ENCODE results near the gene MICALL2.
A peak's percentile ranks its signal among the peaks of the same experiment; 100 is the strongest.

MICALL2 gene

GRCh38 chr7:1433128-1433920 lies 25.9 kb downstream of the MICALL2 start:
- no peak overlapping the region for H3K4me3 ChIP-seq
- no peak overlapping the region for H3K9ac ChIP-seq (ENCODE audit: insufficient read length)
- no peak for TF ChIP-seq EZH2 (IDR thresholded peaks at IDR 0.05)
- TF ChIP-seq FOXP2 (optimal IDR thresholded peaks at IDR 0.05; ENCODE audit: control extremely low read depth, extremely low read length, insufficient read depth) = no peak
- no peak for TF ChIP-seq POLR2AphosphoS5 (IDR thresholded peaks at IDR 0.05; ENCODE audit: borderline replicate concordance, low read depth, low read length)
- no peak for DNase-seq (ENCODE audit: low read depth, low spot score)
- H3K27ac ChIP-seq = no peak overlapping the region
- no peaks in the 10 kb centered on the region for H3K36me3 ChIP-seq (ENCODE audit: insufficient read depth, low read length)
- H3K9me3 ChIP-seq (ENCODE audit: low read depth, low read length) = no peaks in the 10 kb centered on the region

DNA sequence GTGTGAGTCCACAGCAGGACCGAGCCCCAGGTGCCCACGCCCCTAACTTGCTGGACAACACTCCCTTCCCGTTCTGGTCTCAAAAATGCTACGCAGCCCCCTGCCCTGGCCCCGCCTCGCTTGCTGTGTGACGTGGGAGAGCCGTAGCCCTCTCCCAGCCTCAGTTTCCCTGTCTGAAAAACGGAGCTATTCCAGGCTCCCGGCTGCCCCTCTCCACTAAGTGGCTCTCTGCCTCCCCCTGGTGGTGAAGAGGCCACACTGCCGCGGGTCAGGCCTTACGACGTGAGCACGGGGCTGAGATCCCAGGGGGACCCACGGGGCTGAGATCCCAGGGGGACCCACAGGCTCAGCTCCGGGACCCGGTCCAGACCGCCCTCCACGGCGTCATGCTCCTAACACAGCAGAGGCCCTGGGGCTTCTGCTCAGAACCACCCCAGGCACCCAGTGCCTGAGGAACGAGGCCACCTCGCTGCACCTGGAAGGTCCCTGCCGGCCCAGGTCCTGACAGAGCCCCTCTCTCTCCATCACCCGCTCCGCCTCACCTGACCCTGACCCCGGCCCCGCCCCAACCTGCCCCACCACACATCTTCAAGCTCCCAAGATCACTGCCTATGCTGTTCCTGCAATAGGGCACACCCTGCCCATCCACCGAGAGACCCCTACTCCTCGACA lies 26.7 kb downstream of the MICALL2 start:
- no peak overlapping the region for H3K4me3 ChIP-seq
- DNase-seq (ENCODE audit: low read depth, low spot score) = no peak
- H3K27ac ChIP-seq = no peak overlapping the region
- no peaks in the 10 kb centered on the region for H3K9me3 ChIP-seq (ENCODE audit: low read depth, low read length)
- no peak for TF ChIP-seq EZH2 (IDR thresholded peaks at IDR 0.05)
- no peak for TF ChIP-seq FOXP2 (optimal IDR thresholded peaks at IDR 0.05; ENCODE audit: control extremely low read depth, extremely low read length, insufficient read depth)
- TF ChIP-seq POLR2AphosphoS5 (IDR thresholded peaks at IDR 0.05; ENCODE audit: borderline replicate concordance, low read depth, low read length) = no peak
- H3K36me3 ChIP-seq (ENCODE audit: insufficient read depth, low read length) = no peaks in the 10 kb centered on the region
- H3K9ac ChIP-seq (ENCODE audit: insufficient read length) = no peak overlapping the region

DNA sequence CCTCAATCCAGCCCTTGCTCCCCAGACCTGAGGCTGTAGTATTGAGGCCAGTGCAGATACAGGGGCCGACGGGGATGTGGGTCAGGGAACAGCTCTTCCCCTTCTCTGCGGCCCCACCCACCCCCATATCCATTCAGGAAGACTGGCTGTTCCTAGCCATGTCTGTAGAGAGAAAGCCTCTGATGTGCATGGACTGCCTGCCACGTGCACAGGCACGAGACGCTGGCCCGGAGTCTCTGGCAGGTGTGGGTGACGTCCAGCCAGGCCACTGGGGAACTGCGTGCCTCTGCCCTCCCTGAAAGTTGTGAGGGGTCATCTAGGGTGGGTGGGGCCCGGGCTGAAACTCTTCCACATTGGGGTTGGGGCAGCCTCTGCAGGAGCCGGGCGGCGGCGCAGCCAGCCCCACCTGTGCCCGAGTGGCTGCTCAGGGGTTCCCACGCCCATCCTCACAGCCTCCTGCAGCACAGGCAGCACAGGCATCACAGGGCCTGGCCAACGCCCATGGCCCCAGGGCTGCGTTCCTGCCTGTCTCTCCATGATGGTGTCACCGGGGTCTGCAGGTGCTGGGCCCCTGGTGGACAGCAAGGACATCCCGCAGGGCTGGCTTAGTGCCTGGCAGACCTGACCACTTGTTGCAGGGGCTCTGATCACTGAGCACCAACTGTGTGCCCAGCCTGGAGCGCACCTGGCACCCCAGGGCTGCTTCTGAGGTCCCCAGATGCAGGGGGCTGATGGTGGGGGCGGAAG lies 27.5 kb downstream of the MICALL2 start:
- Histone ChIP-seq H3K9me3 (ENCODE audit: low read depth, low read length) (no peaks in the 10 kb centered on the region), H3K4me3 (no peak overlapping the region), H3K27ac (no peak overlapping the region), H3K36me3 (ENCODE audit: insufficient read depth, low read length) (no peaks in the 10 kb centered on the region), H3K9ac (ENCODE audit: insufficient read length) (no peak overlapping the region)
- DNase-seq (ENCODE audit: low read depth, low spot score) = no peak
- no peak for TF ChIP-seq FOXP2 (optimal IDR thresholded peaks at IDR 0.05; ENCODE audit: control extremely low read depth, extremely low read length, insufficient read depth)
- no peak for TF ChIP-seq POLR2AphosphoS5 (IDR thresholded peaks at IDR 0.05; ENCODE audit: borderline replicate concordance, low read depth, low read length)
- TF ChIP-seq EZH2 (IDR thresholded peaks at IDR 0.05) = no peak

GRCh38 chr7:1431226-1431625 lies 28.0 kb downstream of the MICALL2 start:
- Histone ChIP-seq H3K9me3 (ENCODE audit: low read depth, low read length) (no peaks in the 10 kb centered on the region), H3K9ac (ENCODE audit: insufficient read length) (no peak overlapping the region), H3K4me3 (no peak overlapping the region), H3K27ac (no peak overlapping the region), H3K36me3 (ENCODE audit: insufficient read depth, low read length) (no peaks in the 10 kb centered on the region)
- no peak for TF ChIP-seq POLR2AphosphoS5 (IDR thresholded peaks at IDR 0.05; ENCODE audit: borderline replicate concordance, low read depth, low read length)
- no peak for TF ChIP-seq FOXP2 (optimal IDR thresholded peaks at IDR 0.05; ENCODE audit: control extremely low read depth, extremely low read length, insufficient read depth)
- TF ChIP-seq EZH2 (IDR thresholded peaks at IDR 0.05) = no peak
- no peak for DNase-seq (ENCODE audit: low read depth, low spot score)

GRCh38 chr7:1430056-1430845 lies 29.0 kb downstream of the MICALL2 start:
- no peak overlapping the region for H3K9ac ChIP-seq (ENCODE audit: insufficient read length)
- TF ChIP-seq FOXP2 (optimal IDR thresholded peaks at IDR 0.05; ENCODE audit: control extremely low read depth, extremely low read length, insufficient read depth) (no peak), POLR2AphosphoS5 (IDR thresholded peaks at IDR 0.05; ENCODE audit: borderline replicate concordance, low read depth, low read length) (no peak), EZH2 (IDR thresholded peaks at IDR 0.05) (no peak)
- no peaks in the 10 kb centered on the region for H3K36me3 ChIP-seq (ENCODE audit: insufficient read depth, low read length)
- no peak for DNase-seq (ENCODE audit: low read depth, low spot score)
- no peaks in the 10 kb centered on the region for H3K9me3 ChIP-seq (ENCODE audit: low read depth, low read length)
- no peak overlapping the region for H3K4me3 ChIP-seq
- H3K27ac ChIP-seq = no peak overlapping the region

GRCh38 chr7:1428941-1429501 lies 30.2 kb downstream of the MICALL2 start:
- H3K9ac ChIP-seq (ENCODE audit: insufficient read length) = peak overlapping the region; percentile 47

GRCh38 chr7:1427064-1427657 lies 32.1 kb downstream of the MICALL2 start:
- Histone ChIP-seq H3K27ac (no peak overlapping the region), H3K4me3 (no peak overlapping the region), H3K36me3 (ENCODE audit: insufficient read depth, low read length) (no peaks in the 10 kb centered on the region), H3K9me3 (ENCODE audit: low read depth, low read length) (no peaks in the 10 kb centered on the region), H3K9ac (ENCODE audit: insufficient read length) (no peak overlapping the region)
- TF ChIP-seq EZH2 (IDR thresholded peaks at IDR 0.05) (no peak), POLR2AphosphoS5 (IDR thresholded peaks at IDR 0.05; ENCODE audit: borderline replicate concordance, low read depth, low read length) (no peak), FOXP2 (optimal IDR thresholded peaks at IDR 0.05; ENCODE audit: control extremely low read depth, extremely low read length, insufficient read depth) (no peak)
- no peak for DNase-seq (ENCODE audit: low read depth, low spot score)

More at GRCh38 chr7:1428941-1429501, 30.2 kb downstream of the MICALL2 start:
- DNase-seq (ENCODE audit: low read depth, low spot score) = no peak
- H3K4me3 ChIP-seq = no peak overlapping the region
- H3K27ac ChIP-seq = peak overlapping the region; percentile 31; the same call in 1 of the 2 replicates
- no peaks in the 10 kb centered on the region for H3K9me3 ChIP-seq (ENCODE audit: low read depth, low read length)
- H3K36me3 ChIP-seq (ENCODE audit: insufficient read depth, low read length) = no peaks in the 10 kb centered on the region
- no peak for TF ChIP-seq EZH2 (IDR thresholded peaks at IDR 0.05)
- no peak for TF ChIP-seq POLR2AphosphoS5 (IDR thresholded peaks at IDR 0.05; ENCODE audit: borderline replicate concordance, low read depth, low read length)
- no peak for TF ChIP-seq FOXP2 (optimal IDR thresholded peaks at IDR 0.05; ENCODE audit: control extremely low read depth, extremely low read length, insufficient read depth)

Data from SK-N-MC (cell line).